A673 (cell line): Measurements from ENCODE around the gene COG7. TPM values are rescaled to one million over a fixed set of nuclear protein-coding genes. Genes with fewer than 3 reads are reported as not detected.

Experiments
- BruUV-seq: library from RNA; stranded (reverse); fragments of 400-500 nt; replicated peaks from 2 replicates; lab custom pipeline; 2021; lab: Mats Ljungman, UMichigan
- CTCF ChIA-PET: fragments of 300-600 bp; sonication (Branson Sonifier 250); formaldehyde crosslinking; loops from one replicate; lab custom pipeline; 2022; ENCODE audit warnings: antibody characterized with exemption; lab: Charles Lee
- POLR2A ChIA-PET: fragments of 300-600 bp; sonication (Branson Sonifier 250); formaldehyde crosslinking; loops from one replicate; lab custom pipeline; 2022; ENCODE audit warnings: antibody characterized with exemption; ENCODE audit not compliant: low non-redundant PET; lab: Charles Lee
- DNase-seq: peaks from one replicate; pipeline ENCODE4 v3.0.0-alpha.2; 2015; ENCODE audit warnings: low spot score
- H3K27ac ChIP-seq: fragments of 200-600 bp; sonication (generic); 2 replicates; pipeline ENCODE4 v1.5.1; 2016; ENCODE audit warnings: mixed run types, low read depth, mild to moderate bottlenecking, mixed read lengths, antibody characterized with exemption, low read length; ENCODE audit not compliant: poor library complexity, severe bottlenecking
- H3K27me3 ChIP-seq: fragments of 200-600 bp; sonication (generic); replicated peaks from 2 replicates; pipeline ENCODE4 v1.6.1; 2017; ENCODE audit warnings: mixed run types, low read depth, mild to moderate bottlenecking, mixed read lengths, antibody characterized with exemption, low read length; ENCODE audit not compliant: insufficient read depth, poor library complexity
- H3K36me3 ChIP-seq: fragments of 200-600 bp; sonication (generic); 2 replicates; pipeline ENCODE4 v1.6.1; 2016; ENCODE audit warnings: mixed run types, mild to moderate bottlenecking, mixed read lengths, antibody characterized with exemption, low read length; ENCODE audit not compliant: insufficient read depth, poor library complexity, severe bottlenecking
- H3K4me1 ChIP-seq: fragments of 200-600 bp; sonication (generic); 2 replicates; pipeline ENCODE4 v1.6.1; 2017; ENCODE audit warnings: mixed run types, mild to moderate bottlenecking, mixed read lengths, antibody characterized with exemption, low read length; ENCODE audit not compliant: insufficient read depth, poor library complexity, severe bottlenecking
- H3K4me3 ChIP-seq: fragments of 200-600 bp; sonication (generic); 2 replicates; pipeline ENCODE4 v1.5.1; 2016; ENCODE audit warnings: low read depth, mixed run types, mild to moderate bottlenecking, mixed read lengths, low read length; ENCODE audit not compliant: poor library complexity, severe bottlenecking
- H3K9me3 ChIP-seq: fragments of 200-600 bp; sonication (generic); 2 replicates; pipeline ENCODE4 v1.6.1; 2016; ENCODE audit warnings: mixed run types, low read depth, mild to moderate bottlenecking, mixed read lengths, antibody characterized with exemption, low read length; ENCODE audit not compliant: poor library complexity, severe bottlenecking
- EZH2 ChIP-seq: fragments of 200-600 bp; sonication (generic); IDR thresholded peaks from 2 replicates; pipeline ENCODE4 v1.6.1; 2017; ENCODE audit warnings: borderline replicate concordance, low read depth, mild to moderate bottlenecking, mixed read lengths, antibody characterized with exemption, low read length; ENCODE audit not compliant: poor library complexity, severe bottlenecking
- intact Hi-C: fragments of 100-400 bp; cut with micrococcal nuclease; formaldehyde crosslinking; loops from one replicate; pipeline ENCODE4 v1.10.0; 2022; ENCODE audit not compliant: unreplicated experiment
- total RNA-seq: library from RNA; stranded (reverse); gene quantifications from 2 replicates; pipeline ENCODE4 v1.2.3, GENCODE V29; 2021
- TF ChIP-seq, protein P1 (sequence below): fragments of 300-800, 200-600 bp; sonication (generic); conservative IDR thresholded peaks from 2 replicates; pipeline ENCODE4 v1.5.1; 2017; ENCODE audit warnings: low read depth, mild to moderate bottlenecking, antibody characterized with exemption, low read length, moderate library complexity, mixed read lengths

Gene COG7
- total RNA-seq, 1 experiment from 2014 or later: 33.8 TPM

GRCh38 chr16:23495671-23496070, 42.7 kb upstream of the COG7 start:
- intact Hi-C loops: no loop called here
- H3K4me3 ChIP-seq: no peak overlapping the region
- H3K4me1 ChIP-seq: no peaks in the 10 kb centered on the region
- POLR2A ChIA-PET: no interaction called here
- TF ChIP-seq EZH2: no peak
- TF ChIP-seq, protein P1, sequence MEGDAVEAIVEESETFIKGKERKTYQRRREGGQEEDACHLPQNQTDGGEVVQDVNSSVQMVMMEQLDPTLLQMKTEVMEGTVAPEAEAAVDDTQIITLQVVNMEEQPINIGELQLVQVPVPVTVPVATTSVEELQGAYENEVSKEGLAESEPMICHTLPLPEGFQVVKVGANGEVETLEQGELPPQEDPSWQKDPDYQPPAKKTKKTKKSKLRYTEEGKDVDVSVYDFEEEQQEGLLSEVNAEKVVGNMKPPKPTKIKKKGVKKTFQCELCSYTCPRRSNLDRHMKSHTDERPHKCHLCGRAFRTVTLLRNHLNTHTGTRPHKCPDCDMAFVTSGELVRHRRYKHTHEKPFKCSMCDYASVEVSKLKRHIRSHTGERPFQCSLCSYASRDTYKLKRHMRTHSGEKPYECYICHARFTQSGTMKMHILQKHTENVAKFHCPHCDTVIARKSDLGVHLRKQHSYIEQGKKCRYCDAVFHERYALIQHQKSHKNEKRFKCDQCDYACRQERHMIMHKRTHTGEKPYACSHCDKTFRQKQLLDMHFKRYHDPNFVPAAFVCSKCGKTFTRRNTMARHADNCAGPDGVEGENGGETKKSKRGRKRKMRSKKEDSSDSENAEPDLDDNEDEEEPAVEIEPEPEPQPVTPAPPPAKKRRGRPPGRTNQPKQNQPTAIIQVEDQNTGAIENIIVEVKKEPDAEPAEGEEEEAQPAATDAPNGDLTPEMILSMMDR: no peak
- H3K27ac ChIP-seq: no peak overlapping the region
- CTCF ChIA-PET: no interaction called here
- no peak for DNase-seq
- no peaks in the 10 kb centered on the region for H3K27me3 ChIP-seq
- H3K36me3 ChIP-seq: peaks cover 56% of the 10 kb centered on the region
- no peaks in the 10 kb centered on the region for H3K9me3 ChIP-seq
- no TSS peak for BruUV-seq

- TF ChIP-seq, protein P1: no peak
- no peak for TF ChIP-seq EZH2
- H3K4me1 ChIP-seq: no peaks in the 10 kb centered on the region
- BruUV-seq: no TSS peak
- no peaks in the 10 kb centered on the region for H3K9me3 ChIP-seq
- ChIA-PET CTCF (no interaction called here), POLR2A (no interaction called here)
- no peaks in the 10 kb centered on the region for H3K27me3 ChIP-seq
- H3K4me3 ChIP-seq: no peak overlapping the region
- no peak for DNase-seq
- intact Hi-C loops: no loop called here
- peaks cover 71% of the 10 kb centered on the region for H3K36me3 ChIP-seq
- H3K27ac ChIP-seq: no peak overlapping the region
Observed at GRCh38 chr16:23494188-23494587, 41.2 kb upstream of the COG7 start.

DNA sequence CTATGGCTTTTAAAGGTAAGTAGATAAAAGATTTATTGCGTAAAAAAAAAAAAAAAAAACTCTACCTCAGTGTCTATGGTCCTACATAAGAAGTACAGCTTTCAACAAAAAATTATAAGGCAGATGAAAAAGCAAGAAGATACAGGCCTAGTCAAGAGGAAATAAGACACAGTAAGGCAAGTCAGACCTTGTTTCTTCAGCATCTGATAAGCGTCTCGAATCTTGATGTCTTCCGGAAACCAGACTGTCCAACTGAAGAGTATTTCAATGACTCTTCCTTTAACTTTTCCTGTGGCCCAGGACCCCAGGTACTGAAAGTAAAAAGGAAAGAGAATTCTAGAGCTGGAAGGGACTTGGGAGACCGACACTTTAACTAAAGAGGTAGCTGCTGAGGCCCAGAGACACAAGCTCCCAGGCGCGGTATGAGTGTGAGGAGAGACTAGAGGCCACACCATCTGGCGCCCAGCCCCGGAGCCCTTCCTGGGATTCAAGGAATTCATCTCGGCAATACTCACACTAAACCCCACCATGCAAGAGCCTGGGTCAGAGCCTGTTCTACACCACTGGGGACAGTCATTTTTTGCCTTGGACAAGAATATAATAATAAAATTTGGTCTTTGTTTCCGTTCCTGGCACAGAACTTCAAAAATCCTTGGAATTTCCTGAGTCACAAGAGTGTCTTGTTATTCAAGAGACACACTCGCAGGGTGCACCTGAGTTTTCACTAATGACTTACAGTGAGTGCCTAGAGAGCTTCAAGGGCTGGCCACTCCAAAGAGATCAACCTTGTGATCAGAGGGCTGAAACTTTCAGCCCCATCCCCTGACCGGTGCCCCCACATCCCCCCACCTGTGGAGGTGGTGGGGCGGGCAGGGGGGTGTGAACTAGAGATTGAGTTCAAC, 38.8 kb upstream of the COG7 start:
- intact Hi-C loops: no loop called here
- peak; percentile 22 for DNase-seq
- H3K4me3 ChIP-seq: no peak overlapping the region
- TF ChIP-seq, protein P1: no peak
- TF ChIP-seq EZH2: no peak
- H3K27ac ChIP-seq: no peak overlapping the region
- POLR2A ChIA-PET: no interaction called here
- no peaks in the 10 kb centered on the region for H3K4me1 ChIP-seq
- peaks cover 94% of the 10 kb centered on the region for H3K36me3 ChIP-seq
- BruUV-seq: no TSS peak
- H3K27me3 ChIP-seq: no peaks in the 10 kb centered on the region
- H3K9me3 ChIP-seq: no peaks in the 10 kb centered on the region
- CTCF ChIA-PET: no interaction called here
